IPS-18a (cell line): ENCODE measurements around the gene BNIP5.
A peak's percentile ranks its signal among the peaks of the same experiment; 100 is the strongest.

Experiments
- H3K27ac ChIP-seq: one replicate; pipeline ENCODE4 v1.5.1; 2013; ENCODE audit warnings: low read length
- H3K27me3 ChIP-seq: one replicate; pipeline ENCODE4 v1.6.1; 2013; ENCODE audit warnings: mild to moderate bottlenecking, low read length; ENCODE audit not compliant: control insufficient read depth, insufficient read depth
- H3K36me3 ChIP-seq: one replicate; pipeline ENCODE4 v1.6.1; 2013; ENCODE audit warnings: low read depth, low read length; ENCODE audit not compliant: control insufficient read depth
- H3K4me1 ChIP-seq: one replicate; pipeline ENCODE4 v1.6.1; 2013; ENCODE audit warnings: low read depth, low read length; ENCODE audit not compliant: control insufficient read depth
- H3K4me3 ChIP-seq: one replicate; pipeline ENCODE4 v1.5.1; 2013; ENCODE audit warnings: low read length
- H3K9ac ChIP-seq: one replicate; pipeline ENCODE4 v1.6.1; 2013; ENCODE audit warnings: mild to moderate bottlenecking, low read length, moderate library complexity
- H3K9me3 ChIP-seq: one replicate; pipeline ENCODE4 v1.6.1; 2013; ENCODE audit warnings: low read depth, low read length; ENCODE audit not compliant: control insufficient read depth

The BNIP5 gene

GRCh38 chr6:36350681-36351571 is 14.2 kb upstream of the BNIP5 start:
- Histone ChIP-seq H3K4me1 (no peaks in the 10 kb centered on the region), H3K4me3 (no peak overlapping the region), H3K9ac (no peak overlapping the region), H3K9me3 (no peaks in the 10 kb centered on the region), H3K27me3 (no peaks in the 10 kb centered on the region), H3K36me3 (no peaks in the 10 kb centered on the region), H3K27ac (no peak overlapping the region)

GRCh38 chr6:36350082-36350481 is 13.4 kb upstream of the BNIP5 start:
- Histone ChIP-seq H3K9ac (no peak overlapping the region), H3K9me3 (no peaks in the 10 kb centered on the region), H3K27ac (no peak overlapping the region), H3K4me1 (no peaks in the 10 kb centered on the region), H3K36me3 (no peaks in the 10 kb centered on the region), H3K27me3 (no peaks in the 10 kb centered on the region), H3K4me3 (no peak overlapping the region)

GRCh38 chr6:36349240-36349639 is 12.6 kb upstream of the BNIP5 start:
- no peak overlapping the region for H3K9ac ChIP-seq
- H3K27ac ChIP-seq: no peak overlapping the region

GRCh38 chr6:36347621-36348020 is 10.9 kb upstream of the BNIP5 start:
- Histone ChIP-seq H3K9me3 (no peaks in the 10 kb centered on the region), H3K4me3 (no peak overlapping the region), H3K27ac (no peak overlapping the region), H3K36me3 (no peaks in the 10 kb centered on the region), H3K9ac (no peak overlapping the region), H3K27me3 (no peaks in the 10 kb centered on the region), H3K4me1 (no peaks in the 10 kb centered on the region)

More at GRCh38 chr6:36349240-36349639, 12.6 kb upstream of the BNIP5 start:
- H3K9me3 ChIP-seq: no peaks in the 10 kb centered on the region
- H3K27me3 ChIP-seq: no peaks in the 10 kb centered on the region
- H3K4me1 ChIP-seq: no peaks in the 10 kb centered on the region
- H3K36me3 ChIP-seq: no peaks in the 10 kb centered on the region
- no peak overlapping the region for H3K4me3 ChIP-seq

GRCh38 chr6:36346486-36347273 is 10.0 kb upstream of the BNIP5 start:
- Histone ChIP-seq H3K9ac (no peak overlapping the region), H3K4me3 (no peak overlapping the region), H3K27ac (no peak overlapping the region), H3K9me3 (no peaks in the 10 kb centered on the region), H3K27me3 (no peaks in the 10 kb centered on the region), H3K4me1 (no peaks in the 10 kb centered on the region), H3K36me3 (no peaks in the 10 kb centered on the region)

GRCh38 chr6:36345681-36346466 is 9.2 kb upstream of the BNIP5 start:
- Histone ChIP-seq H3K9ac (no peak overlapping the region), H3K4me3 (no peak overlapping the region), H3K27me3 (peaks cover under 1% of the 10 kb centered on the region), H3K27ac (no peak overlapping the region), H3K36me3 (no peaks in the 10 kb centered on the region), H3K4me1 (no peaks in the 10 kb centered on the region), H3K9me3 (no peaks in the 10 kb centered on the region)

- Histone ChIP-seq H3K36me3 (no peaks in the 10 kb centered on the region), H3K9me3 (no peaks in the 10 kb centered on the region), H3K4me3 (no peak overlapping the region), H3K27ac (no peak overlapping the region), H3K4me1 (no peaks in the 10 kb centered on the region), H3K27me3 (peaks cover 18% of the 10 kb centered on the region), H3K9ac (no peak overlapping the region)
Observed at GRCh38 chr6:36343109-36343680, 6.5 kb upstream of the BNIP5 start.

GRCh38 chr6:36340618-36341454 is 4.1 kb upstream of the BNIP5 start:
- Histone ChIP-seq H3K27ac (no peak overlapping the region), H3K4me1 (no peaks in the 10 kb centered on the region), H3K27me3 (peaks cover 18% of the 10 kb centered on the region), H3K9me3 (no peaks in the 10 kb centered on the region), H3K9ac (no peak overlapping the region), H3K36me3 (no peaks in the 10 kb centered on the region), H3K4me3 (peak overlapping the region; percentile 44)

- Histone ChIP-seq H3K9me3 (no peaks in the 10 kb centered on the region), H3K9ac (no peak overlapping the region), H3K27me3 (peaks cover 18% of the 10 kb centered on the region), H3K36me3 (no peaks in the 10 kb centered on the region), H3K4me1 (no peaks in the 10 kb centered on the region), H3K4me3 (peak overlapping the region; percentile 44), H3K27ac (no peak overlapping the region)
Observed at GRCh38 chr6:36340306-36340617, 3.6 kb upstream of the BNIP5 start.

GRCh38 chr6:36339146-36339545 is 2.5 kb upstream of the BNIP5 start:
- Histone ChIP-seq H3K27me3 (peaks cover 18% of the 10 kb centered on the region), H3K9ac (no peak overlapping the region), H3K27ac (no peak overlapping the region), H3K9me3 (no peaks in the 10 kb centered on the region), H3K4me3 (no peak overlapping the region), H3K36me3 (no peaks in the 10 kb centered on the region), H3K4me1 (peaks cover 4% of the 10 kb centered on the region)
